Measurements from ENCODE around the gene IGFBP5. TPM values are rescaled to one million over a fixed set of nuclear protein-coding genes. Genes with fewer than 3 reads are reported as not detected.

Gene IGFBP5
- polyA plus RNA-seq, 1 experiment = 3,867 TPM

GRCh38 chr2:216658757-216659156 is 36.6 kb downstream of the IGFBP5 start:
- no peak for TF ChIP-seq CTCF (IDR thresholded peaks at IDR 0.05; ENCODE audit: low read depth, low read length)
- Histone ChIP-seq H3K9me3 (ENCODE audit: control insufficient read depth, insufficient read depth, low read length) (no peaks in the 10 kb centered on the region), H3K27me3 (ENCODE audit: control insufficient read depth, insufficient read depth, low read length) (peaks cover 2% of the 10 kb centered on the region), H3K27ac (ENCODE audit: low read depth, low read length) (no peak overlapping the region), H3K4me3 (ENCODE audit: low read depth, low read length) (no peak overlapping the region)
- ChIA-PET CTCF (interaction anchor here (0.6 to 19.8 kb wide), 2 partner anchors 39 to 139 kb away, joined by 3 to 594 read pairs; no protein-coding TSS in a partner anchor), POLR2A (no interaction called here)
- DNase-seq (ENCODE audit: low read depth, low spot score) = no peak

- CTCF ChIA-PET = interaction anchor here (19.8 kb wide), 1 partner anchor 138 kb away, joined by 594 read pairs; no protein-coding TSS in a partner anchor
- DNase-seq (ENCODE audit: low read depth, low spot score) = no peak
These were observed 37.4 kb downstream of the IGFBP5 start for GRCh38 chr2:216657980-216658379.

GRCh38 chr2:216657086-216657855 is 38.1 kb downstream of the IGFBP5 start:
- Histone ChIP-seq H3K27me3 (ENCODE audit: control insufficient read depth, insufficient read depth, low read length) (peaks cover 2% of the 10 kb centered on the region), H3K4me3 (ENCODE audit: low read depth, low read length) (no peak overlapping the region), H3K9me3 (ENCODE audit: control insufficient read depth, insufficient read depth, low read length) (no peaks in the 10 kb centered on the region), H3K27ac (ENCODE audit: low read depth, low read length) (no peak overlapping the region)
- TF ChIP-seq CTCF (IDR thresholded peaks at IDR 0.05; ENCODE audit: low read depth, low read length) = no peak
- ChIA-PET CTCF (interaction anchor here (19.8 kb wide), 1 partner anchor 137 kb away, joined by 594 read pairs; no protein-coding TSS in a partner anchor), POLR2A (no interaction called here)
- no peak for DNase-seq (ENCODE audit: low read depth, low spot score)

More at GRCh38 chr2:216657980-216658379, 37.4 kb downstream of the IGFBP5 start:
- TF ChIP-seq CTCF (IDR thresholded peaks at IDR 0.05; ENCODE audit: low read depth, low read length) = no peak
- POLR2A ChIA-PET = no interaction called here
- Histone ChIP-seq H3K27ac (ENCODE audit: low read depth, low read length) (no peak overlapping the region), H3K27me3 (ENCODE audit: control insufficient read depth, insufficient read depth, low read length) (peaks cover 2% of the 10 kb centered on the region), H3K4me3 (ENCODE audit: low read depth, low read length) (no peak overlapping the region), H3K9me3 (ENCODE audit: control insufficient read depth, insufficient read depth, low read length) (no peaks in the 10 kb centered on the region)

- Histone ChIP-seq H3K27ac (ENCODE audit: low read depth, low read length) (no peak overlapping the region), H3K9me3 (ENCODE audit: control insufficient read depth, insufficient read depth, low read length) (no peaks in the 10 kb centered on the region), H3K4me3 (ENCODE audit: low read depth, low read length) (no peak overlapping the region), H3K27me3 (ENCODE audit: control insufficient read depth, insufficient read depth, low read length) (peaks cover 2% of the 10 kb centered on the region)
- TF ChIP-seq CTCF (IDR thresholded peaks at IDR 0.05; ENCODE audit: low read depth, low read length) = no peak
- ChIA-PET CTCF (interaction anchor here (0.9 to 19.8 kb wide), 3 partner anchors 10 to 1102 kb away, joined by 3 to 594 read pairs (median 9); no protein-coding TSS in a partner anchor), POLR2A (no interaction called here)
- DNase-seq (ENCODE audit: low read depth, low spot score) = no peak
These were observed 40.8 kb downstream of the IGFBP5 start for GRCh38 chr2:216654528-216655052.

GRCh38 chr2:216653931-216654365 is 41.4 kb downstream of the IGFBP5 start:
- ChIA-PET CTCF (interaction anchor here (0.9 to 19.8 kb wide), 5 partner anchors 8 to 1102 kb away, joined by 3 to 594 read pairs (median 4); no protein-coding TSS in a partner anchor), POLR2A (no interaction called here)
- H3K4me3 ChIP-seq (ENCODE audit: low read depth, low read length) = no peak overlapping the region
- peak overlapping the region; percentile 43 for H3K27ac ChIP-seq (ENCODE audit: low read depth, low read length)
- TF ChIP-seq CTCF (IDR thresholded peaks at IDR 0.05; ENCODE audit: low read depth, low read length) = no peak
- no peaks in the 10 kb centered on the region for H3K9me3 ChIP-seq (ENCODE audit: control insufficient read depth, insufficient read depth, low read length)
- peaks cover 2% of the 10 kb centered on the region for H3K27me3 ChIP-seq (ENCODE audit: control insufficient read depth, insufficient read depth, low read length)
- DNase-seq (ENCODE audit: low read depth, low spot score) = no peak
